ENCODE data around the gene CEBPZ. TPM values are rescaled to one million over a fixed set of nuclear protein-coding genes. Genes with fewer than 3 reads are reported as not detected.

CEBPZ gene
- total RNA-seq, 1 experiment from 2014 or later: 47.8 TPM

DNA sequence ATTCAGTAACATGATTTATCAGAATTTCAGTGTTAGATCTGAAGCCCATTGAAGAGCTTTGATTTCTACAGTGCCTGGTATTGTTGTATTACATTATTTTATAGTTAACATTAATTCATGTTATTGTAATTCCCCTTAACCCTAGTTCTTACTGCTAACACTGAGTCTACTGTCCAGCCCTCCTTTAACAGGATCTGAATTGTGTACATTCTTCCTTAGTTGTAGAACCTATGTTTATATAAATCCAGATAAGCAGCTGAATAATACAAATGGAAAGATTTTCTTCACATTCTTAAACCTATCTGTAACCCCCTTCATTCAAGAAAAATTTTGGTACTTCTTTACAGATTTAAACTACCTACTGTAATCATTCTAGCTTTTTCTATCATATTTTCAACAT lies 14.8 kb upstream of the CEBPZ start:
- Histone ChIP-seq H2AFZ (ENCODE audit: low read depth, low read length, poor library complexity, severe bottlenecking) (no peak overlapping the region), H3K4me1 (ENCODE audit: control insufficient read depth in 1 of 2, insufficient read depth in 2 of 2, low read length in 2 of 2) (peaks cover 0 to 4% of the 10 kb centered on the region in 2 experiments; a peak in 1 of 4 replicates), H3K79me2 (ENCODE audit: insufficient read depth, low read length) (no peaks in the 10 kb centered on the region), H4K20me1 (ENCODE audit: insufficient read depth) (no peaks in the 10 kb centered on the region; the same call in none of the 2 replicates), H3K4me3 (replicated peaks in 1 of 2; ENCODE audit: low read depth in 1 of 2, low read length in 2 of 2) (no peak overlapping the region), H3K27ac (ENCODE audit: low read depth, low read length) (no peak overlapping the region), H3K4me2 (ENCODE audit: low read length) (no peak overlapping the region), H3K9me2 (ENCODE audit: insufficient read depth) (no peaks in the 10 kb centered on the region), H3K36me3 (ENCODE audit: control insufficient read depth in 1 of 2, insufficient read depth in 2 of 2, low read length in 2 of 2) (peaks cover 57% of the 10 kb centered on the region in 2 experiments; a peak in 3 of 4 replicates), H3K9ac (ENCODE audit: low read length) (no peak overlapping the region), H3K27me3 (ENCODE audit: insufficient read depth, low read length) (no peaks in the 10 kb centered on the region), H3K9me3 (ENCODE audit: control insufficient read depth in 1 of 2, insufficient read depth in 1 of 2, low read depth in 1 of 2, low read length in 2 of 2) (no peaks in the 10 kb centered on the region)
- ATAC-seq (no peak), DNase-seq (ENCODE audit: low read depth, low spot score) (no peak)
- ChIA-PET POLR2A (no interaction called here), CTCF (no interaction called here), RAD21 (ENCODE audit: low non-redundant PET in 1 of 2, low total read pairs in 2 of 2, uncharacterized antibody in 2 of 2, unreplicated experiment in 2 of 2) (no interaction called here)
- BruUV-seq (replicated peaks): no TSS peak
- TF ChIP-seq EZH2 (IDR thresholded peaks at IDR 0.05): no peak
- no peak for TF ChIP-seq EGR1 (IDR thresholded peaks at IDR 0.05; ENCODE audit: low read depth)
- no peak for TF ChIP-seq ZFX (IDR thresholded peaks at IDR 0.05)
- no peak for TF ChIP-seq POLR2AphosphoS5 (IDR thresholded peaks at IDR 0.05; ENCODE audit: low read depth, low read length)
- TF ChIP-seq ZNF274 (IDR thresholded peaks at IDR 0.05; ENCODE audit: low read depth, low read length): no peak
- TF ChIP-seq YY1 (IDR thresholded peaks at IDR 0.05; ENCODE audit: extremely low read depth, insufficient replicate concordance, low read depth, low read length): no peak
- no peak for TF ChIP-seq SIN3A (IDR thresholded peaks at IDR 0.05; ENCODE audit: low read depth)
- TF ChIP-seq POLR2A (IDR thresholded peaks at IDR 0.05; ENCODE audit: borderline replicate concordance, extremely low read depth, insufficient read depth, insufficient read length): no peak
- TF ChIP-seq, protein P1, sequence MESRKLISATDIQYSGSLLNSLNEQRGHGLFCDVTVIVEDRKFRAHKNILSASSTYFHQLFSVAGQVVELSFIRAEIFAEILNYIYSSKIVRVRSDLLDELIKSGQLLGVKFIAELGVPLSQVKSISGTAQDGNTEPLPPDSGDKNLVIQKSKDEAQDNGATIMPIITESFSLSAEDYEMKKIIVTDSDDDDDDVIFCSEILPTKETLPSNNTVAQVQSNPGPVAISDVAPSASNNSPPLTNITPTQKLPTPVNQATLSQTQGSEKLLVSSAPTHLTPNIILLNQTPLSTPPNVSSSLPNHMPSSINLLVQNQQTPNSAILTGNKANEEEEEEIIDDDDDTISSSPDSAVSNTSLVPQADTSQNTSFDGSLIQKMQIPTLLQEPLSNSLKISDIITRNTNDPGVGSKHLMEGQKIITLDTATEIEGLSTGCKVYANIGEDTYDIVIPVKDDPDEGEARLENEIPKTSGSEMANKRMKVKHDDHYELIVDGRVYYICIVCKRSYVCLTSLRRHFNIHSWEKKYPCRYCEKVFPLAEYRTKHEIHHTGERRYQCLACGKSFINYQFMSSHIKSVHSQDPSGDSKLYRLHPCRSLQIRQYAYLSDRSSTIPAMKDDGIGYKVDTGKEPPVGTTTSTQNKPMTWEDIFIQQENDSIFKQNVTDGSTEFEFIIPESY (IDR thresholded peaks at IDR 0.05; ENCODE audit: extremely low read depth, insufficient replicate concordance, low read length): no peak
- TF ChIP-seq CBX3 (IDR thresholded peaks at IDR 0.05; ENCODE audit: low read depth): no peak
- intact Hi-C loops (cut with micrococcal nuclease): no loop called here
